Activated T-cell treated with anti-CD3 and anti-CD28 coated beads, Interleukin-2, amount 50 U/mL, for 4 hours (primary cell): ENCODE data around the gene SHOC2. TPM values are rescaled to one million over a fixed set of nuclear protein-coding genes. Genes with fewer than 3 reads are reported as not detected.

Experiments
- ATAC-seq, 2 donors: fragments of 200-7000 bp; cut with Tn5 transposase; one replicate each; pipeline ENCODE4 v1.10.0; 2021
- DNase-seq: peaks from one replicate; pipeline ENCODE4 v3.0.0-alpha.2; 2020
- H3K27me3 Mint-ChIP-seq: one replicate; pipeline ENCODE4 v1.8.0; 2021; ENCODE audit warnings: low read depth, mixed read lengths
- H3K36me3 Mint-ChIP-seq: one replicate; pipeline ENCODE4 v1.8.0; 2022; ENCODE audit warnings: mixed read lengths; ENCODE audit not compliant: insufficient read depth
- H3K4me1 Mint-ChIP-seq: one replicate; pipeline ENCODE4 v1.8.0; 2021; ENCODE audit warnings: low read depth, mixed read lengths
- H3K4me3 Mint-ChIP-seq: one replicate; pipeline ENCODE4 v1.8.0; 2021; ENCODE audit warnings: mild to moderate bottlenecking, moderate library complexity, mixed read lengths
- H3K9me3 Mint-ChIP-seq: one replicate; pipeline ENCODE4 v1.8.0; 2021; ENCODE audit warnings: mixed read lengths
- total RNA-seq, 3 donors: library from RNA; stranded (reverse); gene quantifications; one replicate each; pipeline ENCODE4 v1.2.1, GENCODE V29; 2021

SHOC2 gene
- 10 to 100 TPM; 33.0 to 43.3 (median 41.8) TPM for total RNA-seq

- DNase-seq (peak; percentile 97), ATAC-seq (peak; percentile 59 to 96)
- Mint-ChIP-seq H3K27me3 (no peaks in the 10 kb centered on the region), H3K36me3 (peaks cover 7% of the 10 kb centered on the region), H3K4me3 (peak within 1 kb of the TSS; percentile 94), H3K9me3 (no peaks in the 10 kb centered on the region), H3K4me1 (peaks cover 42% of the 10 kb centered on the region)
These were observed at the start of gene SHOC2 for GRCh38 chr10:110919349-110919931. TSS of gene SHOC2 (plus strand) at chr10:110919604. CDS start at chr10:110964359, 44,755 bp downstream.

- Mint-ChIP-seq H3K4me3 (peak overlapping the region; percentile 98), H3K9me3 (no peaks in the 10 kb centered on the region), H3K36me3 (no peaks in the 10 kb centered on the region), H3K4me1 (peaks cover 72% of the 10 kb centered on the region), H3K27me3 (no peaks in the 10 kb centered on the region)
- no peak for ATAC-seq
- no peak for DNase-seq
These were observed 48.5 kb upstream of the SHOC2 start for GRCh38 chr10:110870823-110871297.

- Mint-ChIP-seq H3K36me3 (no peaks in the 10 kb centered on the region), H3K4me1 (peaks cover 70% of the 10 kb centered on the region), H3K4me3 (peak within 1 kb of the TSS; percentile 98), H3K9me3 (no peaks in the 10 kb centered on the region), H3K27me3 (no peaks in the 10 kb centered on the region)
- DNase-seq, result peak; percentile 92
- ATAC-seq, result peak; percentile 79 to 84
These were observed 47.9 kb upstream of the SHOC2 start, which contains the start of gene PDCD4 for GRCh38 chr10:110871298-110872084. TSS of gene PDCD4 (plus strand) at chr10:110871928. CDS start at chr10:110876028, 4,100 bp downstream.

GRCh38 chr10:110872145-110872983, 47.0 kb upstream of the SHOC2 start:
- ATAC-seq, result peak; percentile 81 to 82
- DNase-seq, result peak; percentile 75
- H3K27me3 Mint-ChIP-seq, result no peaks in the 10 kb centered on the region
- H3K9me3 Mint-ChIP-seq, result no peaks in the 10 kb centered on the region
- H3K4me1 Mint-ChIP-seq, result peaks cover 65% of the 10 kb centered on the region
- peak overlapping the region; percentile 98 for H3K4me3 Mint-ChIP-seq
- no peaks in the 10 kb centered on the region for H3K36me3 Mint-ChIP-seq

- Mint-ChIP-seq H3K9me3 (no peaks in the 10 kb centered on the region), H3K4me1 (peaks cover 64% of the 10 kb centered on the region), H3K27me3 (no peaks in the 10 kb centered on the region), H3K4me3 (peak overlapping the region; percentile 91), H3K36me3 (peaks cover 3% of the 10 kb centered on the region)
- DNase-seq (no peak), ATAC-seq (no peak)
These were observed 46.1 kb upstream of the SHOC2 start for GRCh38 chr10:110872984-110873923.

GRCh38 chr10:110873951-110874350, 45.5 kb upstream of the SHOC2 start:
- Mint-ChIP-seq H3K9me3 (no peaks in the 10 kb centered on the region), H3K4me3 (peak overlapping the region; percentile 80), H3K36me3 (peaks cover 7% of the 10 kb centered on the region), H3K4me1 (peaks cover 64% of the 10 kb centered on the region), H3K27me3 (no peaks in the 10 kb centered on the region)
- DNase-seq, result no peak
- no peak for ATAC-seq

GRCh38 chr10:110876000-110876399, 43.4 kb upstream of the SHOC2 start:
- Mint-ChIP-seq H3K4me3 (no peak overlapping the region), H3K36me3 (peaks cover 11% of the 10 kb centered on the region), H3K27me3 (no peaks in the 10 kb centered on the region), H3K4me1 (peaks cover 62% of the 10 kb centered on the region), H3K9me3 (no peaks in the 10 kb centered on the region)
- DNase-seq, result no peak
- ATAC-seq, result no peak

- ATAC-seq (no peak), DNase-seq (no peak)
- Mint-ChIP-seq H3K9me3 (no peaks in the 10 kb centered on the region), H3K36me3 (peaks cover 15% of the 10 kb centered on the region), H3K27me3 (no peaks in the 10 kb centered on the region), H3K4me3 (no peak overlapping the region), H3K4me1 (peaks cover 64% of the 10 kb centered on the region)
These were observed 42.6 kb upstream of the SHOC2 start for GRCh38 chr10:110876788-110877187.

- DNase-seq (no peak), ATAC-seq (peak; percentile 53 to 70)
- H3K4me3 Mint-ChIP-seq, result peak overlapping the region; percentile 6
- no peaks in the 10 kb centered on the region for H3K9me3 Mint-ChIP-seq
- no peaks in the 10 kb centered on the region for H3K27me3 Mint-ChIP-seq
- H3K4me1 Mint-ChIP-seq, result peaks cover 79% of the 10 kb centered on the region
- H3K36me3 Mint-ChIP-seq, result peaks cover 32% of the 10 kb centered on the region
These were observed 39.4 kb upstream of the SHOC2 start for GRCh38 chr10:110880012-110880411.

- peaks cover 37% of the 10 kb centered on the region for H3K36me3 Mint-ChIP-seq
- H3K9me3 Mint-ChIP-seq, result no peaks in the 10 kb centered on the region
- DNase-seq (no peak), ATAC-seq (no peak)
- H3K27me3 Mint-ChIP-seq, result no peaks in the 10 kb centered on the region
- H3K4me3 Mint-ChIP-seq, result no peak overlapping the region
- peaks cover 78% of the 10 kb centered on the region for H3K4me1 Mint-ChIP-seq
These were observed 38.2 kb upstream of the SHOC2 start for GRCh38 chr10:110881247-110881646.

- H3K27me3 Mint-ChIP-seq, result no peaks in the 10 kb centered on the region
- peaks cover 38% of the 10 kb centered on the region for H3K36me3 Mint-ChIP-seq
- H3K4me1 Mint-ChIP-seq, result peaks cover 79% of the 10 kb centered on the region
- no peaks in the 10 kb centered on the region for H3K9me3 Mint-ChIP-seq
- H3K4me3 Mint-ChIP-seq, result peak overlapping the region; percentile 22
- DNase-seq, result no peak
- ATAC-seq, result no peak
These were observed 37.5 kb upstream of the SHOC2 start for GRCh38 chr10:110881905-110882304.

GRCh38 chr10:110883924-110884323, 35.5 kb upstream of the SHOC2 start:
- H3K27me3 Mint-ChIP-seq, result no peaks in the 10 kb centered on the region
- H3K9me3 Mint-ChIP-seq, result no peaks in the 10 kb centered on the region

GRCh38 chr10:110885932-110886674, 33.3 kb upstream of the SHOC2 start:
- peaks cover 44% of the 10 kb centered on the region for H3K36me3 Mint-ChIP-seq

More at GRCh38 chr10:110883924-110884323, 35.5 kb upstream of the SHOC2 start:
- ATAC-seq, result peak in 1 of 2 donors; percentile 13
- H3K4me3 Mint-ChIP-seq, result peak overlapping the region; percentile 69
- no peak for DNase-seq
- H3K36me3 Mint-ChIP-seq, result peaks cover 40% of the 10 kb centered on the region
- H3K4me1 Mint-ChIP-seq, result peaks cover 71% of the 10 kb centered on the region

More at GRCh38 chr10:110885932-110886674, 33.3 kb upstream of the SHOC2 start:
- no peaks in the 10 kb centered on the region for H3K9me3 Mint-ChIP-seq
- no peaks in the 10 kb centered on the region for H3K27me3 Mint-ChIP-seq
- no peak for DNase-seq
- ATAC-seq, result peak in 1 of 2 donors; percentile 39
- H3K4me3 Mint-ChIP-seq, result peak overlapping the region; percentile 14
- H3K4me1 Mint-ChIP-seq, result peaks cover 61% of the 10 kb centered on the region
